LNCaP clone FGC (cell line): ENCODE data around the gene PILRB.
"Not testable (repeated sequence)": the region's sequence is repeated elsewhere in the genome, so short reads cannot be mapped to it uniquely, and the experiment has no call there.

Source experiments
- DNase-seq: peaks from one replicate; pipeline ENCODE4 v3.0.0-alpha.2; 2011; ENCODE audit warnings: low read depth
- H3K4me3 ChIP-seq: 2 replicates; pipeline ENCODE4 v1.5.1; 2011; ENCODE audit warnings: mild to moderate bottlenecking, low read depth, low read length, control low read depth
- TF ChIP-seq, protein P1 (sequence below): IDR thresholded peaks from 2 replicates; pipeline ENCODE4 v1.5.1; 2012; ENCODE audit warnings: mild to moderate bottlenecking; ENCODE audit not compliant: control insufficient read depth, insufficient read depth; ENCODE audit errors: extremely low read depth

The PILRB gene

GRCh38 chr7:100363098-100363497 is 5.2 kb downstream of the PILRB start:
- TF ChIP-seq, protein P1, sequence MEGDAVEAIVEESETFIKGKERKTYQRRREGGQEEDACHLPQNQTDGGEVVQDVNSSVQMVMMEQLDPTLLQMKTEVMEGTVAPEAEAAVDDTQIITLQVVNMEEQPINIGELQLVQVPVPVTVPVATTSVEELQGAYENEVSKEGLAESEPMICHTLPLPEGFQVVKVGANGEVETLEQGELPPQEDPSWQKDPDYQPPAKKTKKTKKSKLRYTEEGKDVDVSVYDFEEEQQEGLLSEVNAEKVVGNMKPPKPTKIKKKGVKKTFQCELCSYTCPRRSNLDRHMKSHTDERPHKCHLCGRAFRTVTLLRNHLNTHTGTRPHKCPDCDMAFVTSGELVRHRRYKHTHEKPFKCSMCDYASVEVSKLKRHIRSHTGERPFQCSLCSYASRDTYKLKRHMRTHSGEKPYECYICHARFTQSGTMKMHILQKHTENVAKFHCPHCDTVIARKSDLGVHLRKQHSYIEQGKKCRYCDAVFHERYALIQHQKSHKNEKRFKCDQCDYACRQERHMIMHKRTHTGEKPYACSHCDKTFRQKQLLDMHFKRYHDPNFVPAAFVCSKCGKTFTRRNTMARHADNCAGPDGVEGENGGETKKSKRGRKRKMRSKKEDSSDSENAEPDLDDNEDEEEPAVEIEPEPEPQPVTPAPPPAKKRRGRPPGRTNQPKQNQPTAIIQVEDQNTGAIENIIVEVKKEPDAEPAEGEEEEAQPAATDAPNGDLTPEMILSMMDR: no peak
- H3K4me3 ChIP-seq: no peak overlapping the region
- DNase-seq: no peak

DNA sequence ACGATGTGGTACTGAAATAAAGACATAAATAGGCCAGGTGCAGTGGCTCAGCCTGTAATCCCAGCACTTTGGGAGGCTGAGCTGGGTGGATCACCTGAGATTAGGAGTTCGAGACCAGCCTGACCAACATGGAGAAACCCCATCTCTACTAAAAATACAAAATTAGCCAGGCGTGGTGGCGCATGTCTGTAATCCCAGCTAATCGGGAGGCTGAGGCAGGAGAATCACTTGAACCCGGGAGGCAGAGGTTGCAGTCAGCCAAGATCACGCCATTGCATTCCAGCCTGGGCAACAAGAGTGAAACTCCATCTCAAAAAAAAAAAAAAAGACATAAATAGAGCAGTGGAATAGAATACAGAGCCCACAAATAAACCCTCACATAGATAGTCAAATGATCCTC is 5.9 kb downstream of the PILRB start:
- H3K4me3 ChIP-seq, DNase-seq: not testable (repeated sequence)

DNA sequence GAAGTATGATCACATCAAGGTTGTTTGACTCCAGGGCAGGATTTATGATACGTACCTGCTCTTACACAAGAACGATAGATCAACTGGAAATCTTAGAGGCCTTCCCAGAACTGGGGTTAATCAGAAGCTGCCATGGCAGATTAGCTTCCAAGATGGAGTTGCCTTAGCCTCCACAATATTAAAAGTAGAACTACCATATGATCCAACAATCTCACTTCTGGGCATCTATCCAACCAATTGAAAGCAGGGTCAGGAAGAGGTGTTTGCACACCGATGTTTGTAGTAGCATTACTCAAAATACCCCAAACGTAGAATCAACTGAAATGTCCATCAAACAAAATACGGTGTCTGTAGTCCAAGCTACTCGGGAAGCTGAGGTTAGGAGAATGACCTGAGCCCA is 6.6 kb downstream of the PILRB start:
- TF ChIP-seq, protein P1: no peak
- no peak for DNase-seq
- no peak overlapping the region for H3K4me3 ChIP-seq

DNA sequence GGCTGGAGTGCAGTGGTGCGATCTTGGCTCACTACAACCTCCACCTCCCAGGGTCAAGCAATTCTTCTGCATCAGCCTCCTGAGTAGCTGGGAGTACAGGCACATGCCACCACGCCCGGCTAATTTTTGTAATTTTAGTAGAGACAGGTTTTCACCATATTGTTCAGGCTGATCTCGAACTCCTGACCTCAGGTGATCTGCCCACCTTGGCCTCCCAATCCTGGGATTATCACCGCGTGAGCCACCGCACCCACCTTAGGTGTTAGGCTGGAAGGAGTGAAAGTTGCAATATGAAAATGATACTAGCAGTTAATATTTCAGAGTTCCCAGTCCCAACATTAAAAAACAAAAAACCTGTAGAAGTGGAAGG is 8.1 kb downstream of the PILRB start:
- DNase-seq, H3K4me3 ChIP-seq: not testable (repeated sequence)

DNA sequence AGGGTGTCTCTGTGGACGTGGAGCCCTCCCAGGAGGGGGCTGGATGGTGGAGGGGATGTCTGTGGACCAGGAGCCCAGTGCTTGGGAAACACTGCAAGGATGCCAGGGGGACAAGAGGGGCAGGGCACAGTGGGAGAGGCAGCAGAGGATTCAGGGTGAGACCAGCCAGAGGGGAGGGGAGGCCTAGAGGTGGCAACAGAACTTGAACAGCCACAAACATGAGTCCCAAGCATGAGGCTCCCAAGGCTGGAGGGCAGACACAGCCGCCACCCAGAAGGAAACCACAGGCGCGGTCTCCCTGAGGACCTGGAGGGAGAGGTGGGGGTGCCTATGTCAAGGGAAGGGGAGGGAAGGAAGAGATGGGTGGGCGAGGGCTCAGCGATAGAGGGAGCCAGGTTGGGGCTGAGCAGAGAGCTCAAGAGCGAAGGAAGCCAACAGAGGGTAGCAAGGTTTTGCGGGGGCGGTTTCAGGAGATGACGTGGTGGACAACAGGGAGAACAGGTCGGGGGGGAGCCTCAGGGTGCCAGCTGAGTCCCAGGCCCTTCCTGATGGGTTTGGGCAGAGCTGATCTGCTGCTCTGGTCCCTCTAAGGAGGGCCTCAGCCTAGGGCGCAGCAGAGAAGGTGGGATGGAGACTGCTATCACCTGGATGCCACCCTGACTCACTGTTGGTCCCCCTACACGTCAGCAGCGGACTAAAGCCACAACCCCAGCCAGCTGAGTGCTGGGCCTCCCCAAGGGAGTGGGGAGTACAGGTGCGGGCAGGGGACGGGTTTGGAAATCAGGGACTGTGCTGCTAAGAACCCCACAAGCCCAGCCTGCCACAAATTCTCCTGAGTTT is 8.7 kb downstream of the PILRB start:
- TF ChIP-seq, protein P1: no peak
- DNase-seq: no peak
- no peak overlapping the region for H3K4me3 ChIP-seq

DNA sequence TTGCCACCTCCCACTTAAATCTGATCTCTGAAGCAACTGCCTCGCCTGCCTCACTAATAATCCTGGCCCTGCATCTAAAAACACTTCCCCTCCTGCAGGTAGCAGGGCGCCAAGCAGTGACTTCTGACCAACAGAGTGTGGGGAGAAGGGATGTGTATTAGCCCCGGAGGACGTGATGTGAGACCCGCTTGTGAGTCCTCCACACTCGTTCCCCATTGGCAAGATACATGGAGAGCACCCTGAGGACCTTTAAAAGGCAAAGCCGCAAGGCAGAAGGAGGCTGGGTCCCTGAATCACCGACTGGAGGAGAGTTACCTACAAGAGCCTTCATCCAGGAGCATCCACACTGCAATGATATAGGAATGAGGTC is 9.3 kb downstream of the PILRB start:
- DNase-seq: no peak
- no peak overlapping the region for H3K4me3 ChIP-seq
- TF ChIP-seq, protein P1: no peak

DNA sequence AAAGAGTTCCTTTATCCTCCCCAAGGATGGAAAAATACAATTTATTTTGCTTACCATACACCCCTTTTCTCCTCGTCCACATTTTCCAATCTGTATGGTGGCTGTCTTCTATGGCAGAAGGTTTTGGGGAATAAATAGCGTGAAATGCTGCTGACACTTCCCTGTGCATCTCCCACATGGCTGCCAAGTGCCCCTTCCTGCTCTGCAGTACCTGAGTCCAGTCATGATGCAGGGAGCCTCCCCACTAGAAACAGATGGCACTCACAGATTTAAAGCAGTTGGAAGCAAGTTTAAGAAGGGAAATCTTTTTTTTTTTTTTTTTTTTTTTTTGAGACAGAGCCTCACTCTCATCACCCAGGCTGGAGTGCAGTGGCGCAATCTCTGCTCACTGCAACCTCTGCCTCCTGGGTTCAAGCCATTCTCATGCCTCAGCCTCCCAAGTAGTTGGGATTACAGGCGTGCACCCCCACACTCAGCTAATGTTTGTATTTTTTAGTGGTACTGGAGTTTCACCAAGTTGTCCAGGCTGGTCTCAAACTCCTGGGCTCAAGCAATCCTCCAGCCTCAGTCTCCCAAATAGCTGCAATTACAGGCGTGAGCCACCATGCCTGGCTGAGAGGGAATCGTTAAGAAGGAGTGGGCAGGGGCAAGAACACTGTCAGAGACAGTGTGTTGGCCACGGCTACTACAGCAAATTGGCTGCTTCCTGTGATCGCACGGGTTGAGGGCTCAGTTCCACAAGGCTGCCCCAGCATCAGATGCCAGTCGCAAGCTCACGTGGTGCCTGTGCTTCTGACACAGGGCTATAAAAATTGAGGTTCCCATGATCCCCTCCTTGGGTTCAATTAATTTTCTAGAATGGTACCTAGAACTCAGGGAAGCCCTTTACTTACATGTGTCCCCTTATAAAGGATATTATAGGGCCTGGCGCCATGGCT is 10.0 kb downstream of the PILRB start:
- DNase-seq: no peak
- TF ChIP-seq, protein P1: no peak
- no peak overlapping the region for H3K4me3 ChIP-seq

DNA sequence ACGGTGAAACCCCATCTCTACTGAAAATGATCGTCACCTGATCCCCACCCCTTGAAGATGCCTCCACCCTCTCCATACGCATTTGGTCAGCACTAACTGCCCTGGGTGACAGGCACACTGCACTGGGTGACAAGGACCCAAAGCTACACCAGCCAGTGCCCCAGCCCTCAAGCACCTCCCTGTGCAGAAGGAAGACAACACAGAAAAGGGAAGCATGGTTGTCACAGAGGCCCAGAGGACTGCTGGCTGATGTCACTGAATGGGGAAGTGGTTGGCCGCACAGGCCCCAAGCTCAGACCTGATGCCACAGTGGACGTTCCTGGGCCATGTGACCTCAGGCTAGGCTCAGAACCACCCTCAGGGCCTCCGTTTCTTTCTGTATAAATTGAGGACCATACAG is 11.2 kb downstream of the PILRB start:
- no peak for DNase-seq
- TF ChIP-seq, protein P1: no peak
- H3K4me3 ChIP-seq: no peak overlapping the region
